ENCODE results near the gene RFTN2.

Gene RFTN2

DNA sequence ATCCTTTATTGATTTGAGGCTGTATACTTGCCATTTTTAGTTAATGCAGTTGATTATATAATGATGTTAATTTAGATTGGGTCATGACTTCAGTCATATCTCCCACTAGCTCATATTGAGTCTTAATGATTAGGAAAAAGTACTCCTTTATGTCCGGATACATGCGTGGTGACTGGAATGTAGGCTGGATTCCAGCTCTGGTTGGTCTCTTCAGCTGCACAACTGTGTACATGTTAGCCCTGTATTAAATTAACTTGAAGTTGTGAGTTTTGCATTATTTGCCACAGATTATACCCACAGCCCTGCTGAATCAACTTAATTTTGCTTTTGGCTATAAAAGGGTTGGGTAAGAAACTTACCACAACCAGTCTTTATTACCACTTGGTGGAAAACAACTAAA is 137.0 kb downstream of the RFTN2 start:
- DNase-seq, result no peak

Measured in NCI-H2029 (cell line).